Measurements from ENCODE around the gene HOXC5. TPM values are rescaled to one million over a fixed set of nuclear protein-coding genes. Genes with fewer than 3 reads are reported as not detected.

Gene HOXC5
- total RNA-seq, 1 experiment from 2014 or later, result 5.0 TPM

DNA sequence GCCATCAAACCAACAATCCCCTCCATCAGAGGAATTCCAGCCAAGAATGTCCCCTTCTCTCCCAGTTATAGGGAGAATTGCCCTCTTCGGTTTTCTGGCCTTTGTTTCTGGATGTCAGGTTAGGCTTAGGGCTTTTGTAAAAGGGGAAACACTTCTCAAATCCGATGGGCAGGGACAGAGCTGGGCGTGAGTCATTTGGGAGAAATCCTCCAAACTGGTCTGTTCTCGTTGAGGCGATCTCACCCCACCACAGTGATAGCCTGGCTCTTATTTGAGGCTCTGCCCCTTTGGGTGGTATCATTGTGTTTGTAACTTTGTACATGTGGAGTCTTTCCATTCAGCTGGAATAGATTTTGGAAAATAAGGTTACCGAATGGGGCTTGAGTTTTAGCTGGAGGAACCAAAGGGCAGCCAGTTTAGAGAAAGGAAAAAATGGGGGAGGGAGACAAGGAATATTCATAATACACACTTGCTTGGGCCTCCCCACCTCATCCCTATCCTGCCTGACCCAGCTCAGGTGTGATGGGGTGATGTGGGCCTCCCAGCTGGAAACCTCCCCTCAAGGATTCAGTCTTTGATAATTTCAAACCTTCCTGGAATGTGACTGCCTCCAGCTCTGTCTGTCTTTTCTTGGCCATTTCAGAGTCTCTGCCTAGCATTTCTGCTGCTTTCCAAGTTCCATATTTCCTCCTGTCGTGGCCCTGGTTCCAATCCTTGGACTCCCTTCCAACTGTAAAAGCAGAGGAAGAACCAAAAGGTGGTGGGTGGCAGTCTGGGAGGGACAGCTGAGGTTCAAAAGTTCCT lies 28.3 kb downstream of the HOXC5 start:
- Histone ChIP-seq H3K9me3 (ENCODE audit: control insufficient read depth, insufficient read depth, low read depth, low read length) (no peaks in the 10 kb centered on the region), H3K36me3 (ENCODE audit: control insufficient read depth, insufficient read depth, low read length) (no peaks in the 10 kb centered on the region), H3K4me3 (ENCODE audit: low read depth in 2 of 2, low read length in 2 of 2) (no peak overlapping the region), H3K27me3 (ENCODE audit: control insufficient read depth, insufficient read depth, low read length) (no peaks in the 10 kb centered on the region), H3K27ac (ENCODE audit: low read length) (no peak overlapping the region), H3K4me1 (ENCODE audit: control insufficient read depth, insufficient read depth, low read length) (peaks cover 8% of the 10 kb centered on the region)
- ATAC-seq, result no peak
- POLR2A ChIA-PET, result no interaction called here
- no peak for DNase-seq (ENCODE audit: low read depth, low spot score)
- TF ChIP-seq TCF7L2 (IDR thresholded peaks at IDR 0.05; ENCODE audit: low read depth, low read length) (no peak), POLR2AphosphoS5 (IDR thresholded peaks at IDR 0.05; ENCODE audit: low read depth, low read length) (no peak), SIN3A (IDR thresholded peaks at IDR 0.05; ENCODE audit: borderline replicate concordance, insufficient read depth, low read depth, low read length) (no peak)
- TF ChIP-seq, protein P1, sequence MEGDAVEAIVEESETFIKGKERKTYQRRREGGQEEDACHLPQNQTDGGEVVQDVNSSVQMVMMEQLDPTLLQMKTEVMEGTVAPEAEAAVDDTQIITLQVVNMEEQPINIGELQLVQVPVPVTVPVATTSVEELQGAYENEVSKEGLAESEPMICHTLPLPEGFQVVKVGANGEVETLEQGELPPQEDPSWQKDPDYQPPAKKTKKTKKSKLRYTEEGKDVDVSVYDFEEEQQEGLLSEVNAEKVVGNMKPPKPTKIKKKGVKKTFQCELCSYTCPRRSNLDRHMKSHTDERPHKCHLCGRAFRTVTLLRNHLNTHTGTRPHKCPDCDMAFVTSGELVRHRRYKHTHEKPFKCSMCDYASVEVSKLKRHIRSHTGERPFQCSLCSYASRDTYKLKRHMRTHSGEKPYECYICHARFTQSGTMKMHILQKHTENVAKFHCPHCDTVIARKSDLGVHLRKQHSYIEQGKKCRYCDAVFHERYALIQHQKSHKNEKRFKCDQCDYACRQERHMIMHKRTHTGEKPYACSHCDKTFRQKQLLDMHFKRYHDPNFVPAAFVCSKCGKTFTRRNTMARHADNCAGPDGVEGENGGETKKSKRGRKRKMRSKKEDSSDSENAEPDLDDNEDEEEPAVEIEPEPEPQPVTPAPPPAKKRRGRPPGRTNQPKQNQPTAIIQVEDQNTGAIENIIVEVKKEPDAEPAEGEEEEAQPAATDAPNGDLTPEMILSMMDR (IDR thresholded peaks at IDR 0.05), result no peak
- TF ChIP-seq, protein P2, sequence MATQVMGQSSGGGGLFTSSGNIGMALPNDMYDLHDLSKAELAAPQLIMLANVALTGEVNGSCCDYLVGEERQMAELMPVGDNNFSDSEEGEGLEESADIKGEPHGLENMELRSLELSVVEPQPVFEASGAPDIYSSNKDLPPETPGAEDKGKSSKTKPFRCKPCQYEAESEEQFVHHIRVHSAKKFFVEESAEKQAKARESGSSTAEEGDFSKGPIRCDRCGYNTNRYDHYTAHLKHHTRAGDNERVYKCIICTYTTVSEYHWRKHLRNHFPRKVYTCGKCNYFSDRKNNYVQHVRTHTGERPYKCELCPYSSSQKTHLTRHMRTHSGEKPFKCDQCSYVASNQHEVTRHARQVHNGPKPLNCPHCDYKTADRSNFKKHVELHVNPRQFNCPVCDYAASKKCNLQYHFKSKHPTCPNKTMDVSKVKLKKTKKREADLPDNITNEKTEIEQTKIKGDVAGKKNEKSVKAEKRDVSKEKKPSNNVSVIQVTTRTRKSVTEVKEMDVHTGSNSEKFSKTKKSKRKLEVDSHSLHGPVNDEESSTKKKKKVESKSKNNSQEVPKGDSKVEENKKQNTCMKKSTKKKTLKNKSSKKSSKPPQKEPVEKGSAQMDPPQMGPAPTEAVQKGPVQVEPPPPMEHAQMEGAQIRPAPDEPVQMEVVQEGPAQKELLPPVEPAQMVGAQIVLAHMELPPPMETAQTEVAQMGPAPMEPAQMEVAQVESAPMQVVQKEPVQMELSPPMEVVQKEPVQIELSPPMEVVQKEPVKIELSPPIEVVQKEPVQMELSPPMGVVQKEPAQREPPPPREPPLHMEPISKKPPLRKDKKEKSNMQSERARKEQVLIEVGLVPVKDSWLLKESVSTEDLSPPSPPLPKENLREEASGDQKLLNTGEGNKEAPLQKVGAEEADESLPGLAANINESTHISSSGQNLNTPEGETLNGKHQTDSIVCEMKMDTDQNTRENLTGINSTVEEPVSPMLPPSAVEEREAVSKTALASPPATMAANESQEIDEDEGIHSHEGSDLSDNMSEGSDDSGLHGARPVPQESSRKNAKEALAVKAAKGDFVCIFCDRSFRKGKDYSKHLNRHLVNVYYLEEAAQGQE (IDR thresholded peaks at IDR 0.05; ENCODE audit: insufficient read depth in 1 of 2, low read depth in 2 of 2, low read length in 1 of 2), result no peak
- intact Hi-C loops (cut with micrococcal nuclease; ENCODE audit: unreplicated experiment), result no loop called here
- in situ Hi-C loops (cut with HindIII; ENCODE audit: low pct_unique_long_range_greater_than_20kb, low sequenced_read_pairs), result no loop called here
- CTCF ChIA-PET, result no interaction called here
- no TSS peak for BruUV-seq (replicated peaks)

DNA sequence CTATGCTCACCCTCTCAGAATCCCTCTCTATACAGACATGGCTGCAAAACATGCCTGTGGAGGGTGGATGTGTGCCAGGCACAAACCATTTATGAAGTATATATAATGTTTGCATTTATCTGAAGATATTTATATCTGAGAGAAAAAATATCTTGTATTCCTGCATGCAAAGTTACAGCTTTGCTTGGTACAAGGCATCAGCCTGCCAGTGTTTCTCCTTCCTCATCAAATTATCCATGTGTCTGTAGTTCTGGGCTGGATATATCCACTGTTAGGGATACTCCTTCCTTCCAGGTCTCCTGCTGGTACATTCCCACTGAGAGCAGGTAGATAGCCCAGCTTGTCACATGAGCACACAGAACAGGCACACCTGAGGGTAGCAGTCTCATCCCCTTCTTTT lies 32.8 kb downstream of the HOXC5 start:
- H3K27ac ChIP-seq (ENCODE audit: low read length), result no peak overlapping the region
- in situ Hi-C loops (cut with HindIII; ENCODE audit: low pct_unique_long_range_greater_than_20kb, low sequenced_read_pairs), result no loop called here
- H3K27me3 ChIP-seq (ENCODE audit: control insufficient read depth, insufficient read depth, low read length), result no peaks in the 10 kb centered on the region
- no peak for TF ChIP-seq POLR2AphosphoS5 (IDR thresholded peaks at IDR 0.05; ENCODE audit: low read depth, low read length)
- TF ChIP-seq, protein P2 (IDR thresholded peaks at IDR 0.05; ENCODE audit: insufficient read depth in 1 of 2, low read depth in 2 of 2, low read length in 1 of 2), result no peak
- TF ChIP-seq TCF7L2 (IDR thresholded peaks at IDR 0.05; ENCODE audit: low read depth, low read length), result no peak
- TF ChIP-seq, protein P1 (IDR thresholded peaks at IDR 0.05), result no peak
- TF ChIP-seq SIN3A (IDR thresholded peaks at IDR 0.05; ENCODE audit: borderline replicate concordance, insufficient read depth, low read depth, low read length), result no peak
- H3K36me3 ChIP-seq (ENCODE audit: control insufficient read depth, insufficient read depth, low read length), result no peaks in the 10 kb centered on the region
- H3K9me3 ChIP-seq (ENCODE audit: control insufficient read depth, insufficient read depth, low read depth, low read length), result no peaks in the 10 kb centered on the region
- intact Hi-C loops (cut with micrococcal nuclease; ENCODE audit: unreplicated experiment), result no loop called here
- CTCF ChIA-PET, result no interaction called here
- no peak for ATAC-seq
- peaks cover 6% of the 10 kb centered on the region for H3K4me1 ChIP-seq (ENCODE audit: control insufficient read depth, insufficient read depth, low read length)
- no peak for DNase-seq (ENCODE audit: low read depth, low spot score)
- no TSS peak for BruUV-seq (replicated peaks)
- POLR2A ChIA-PET, result no interaction called here
- H3K4me3 ChIP-seq (ENCODE audit: low read depth in 2 of 2, low read length in 2 of 2), result no peak overlapping the region

Data from Panc1 (cell line).